Mesothelial cell of epicardium (in vitro differentiated cells): ENCODE results near the gene WRAP73. TPM values are rescaled to one million over a fixed set of nuclear protein-coding genes. Genes with fewer than 3 reads are reported as not detected.

Source experiments
- DNase-seq, 2 experiments: peaks; one replicate each; pipeline ENCODE4 v3.0.0; 2021; ENCODE audit warnings: low spot score in 2 of 2; ENCODE audit not compliant: unreplicated experiment in 2 of 2
- H3K27ac Mint-ChIP-seq: 2 replicates; pipeline ENCODE4 v1.8.0; 2021; ENCODE audit warnings: mixed read lengths
- H3K27me3 Mint-ChIP-seq: 2 replicates; pipeline ENCODE4 v1.8.0; 2021; ENCODE audit warnings: low read depth, mixed read lengths
- H3K36me3 Mint-ChIP-seq: 2 replicates; pipeline ENCODE4 v1.8.0; 2021; ENCODE audit warnings: mixed read lengths
- H3K4me1 Mint-ChIP-seq: 2 replicates; pipeline ENCODE4 v1.8.0; 2021; ENCODE audit warnings: mixed read lengths
- H3K4me3 Mint-ChIP-seq: 2 replicates; pipeline ENCODE4 v1.8.0; 2021; ENCODE audit warnings: mild to moderate bottlenecking, moderate library complexity, mixed read lengths
- H3K9me3 Mint-ChIP-seq: 2 replicates; pipeline ENCODE4 v1.8.0; 2021; ENCODE audit warnings: mixed read lengths
- total RNA-seq: library from RNA; stranded (reverse); gene quantifications from 3 replicates; pipeline ENCODE4 v1.2.1, GENCODE V29; 2021
- TF ChIP-seq, protein P1 (sequence below): fragments of 200-600 bp; sonication (generic); IDR thresholded peaks from one replicate; pipeline ENCODE4 v1.5.0; 2021; ENCODE audit warnings: antibody characterized with exemption; ENCODE audit not compliant: unreplicated experiment

The WRAP73 gene
- total RNA-seq, 1 donor from 2014 or later: 20.8 TPM

- DNase-seq: no peak
- Mint-ChIP-seq H3K9me3 (no peaks in the 10 kb centered on the region), H3K4me1 (peaks cover 31% of the 10 kb centered on the region), H3K27me3 (no peaks in the 10 kb centered on the region), H3K27ac (peak overlapping the region; percentile 21), H3K4me3 (no peak overlapping the region), H3K36me3 (no peaks in the 10 kb centered on the region)
- TF ChIP-seq, protein P1, sequence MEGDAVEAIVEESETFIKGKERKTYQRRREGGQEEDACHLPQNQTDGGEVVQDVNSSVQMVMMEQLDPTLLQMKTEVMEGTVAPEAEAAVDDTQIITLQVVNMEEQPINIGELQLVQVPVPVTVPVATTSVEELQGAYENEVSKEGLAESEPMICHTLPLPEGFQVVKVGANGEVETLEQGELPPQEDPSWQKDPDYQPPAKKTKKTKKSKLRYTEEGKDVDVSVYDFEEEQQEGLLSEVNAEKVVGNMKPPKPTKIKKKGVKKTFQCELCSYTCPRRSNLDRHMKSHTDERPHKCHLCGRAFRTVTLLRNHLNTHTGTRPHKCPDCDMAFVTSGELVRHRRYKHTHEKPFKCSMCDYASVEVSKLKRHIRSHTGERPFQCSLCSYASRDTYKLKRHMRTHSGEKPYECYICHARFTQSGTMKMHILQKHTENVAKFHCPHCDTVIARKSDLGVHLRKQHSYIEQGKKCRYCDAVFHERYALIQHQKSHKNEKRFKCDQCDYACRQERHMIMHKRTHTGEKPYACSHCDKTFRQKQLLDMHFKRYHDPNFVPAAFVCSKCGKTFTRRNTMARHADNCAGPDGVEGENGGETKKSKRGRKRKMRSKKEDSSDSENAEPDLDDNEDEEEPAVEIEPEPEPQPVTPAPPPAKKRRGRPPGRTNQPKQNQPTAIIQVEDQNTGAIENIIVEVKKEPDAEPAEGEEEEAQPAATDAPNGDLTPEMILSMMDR: no peak
These were observed 42.9 kb downstream of the WRAP73 start for GRCh38 chr1:3606779-3607702.

- TF ChIP-seq, protein P1: no peak
- peaks cover 3% of the 10 kb centered on the region for H3K36me3 Mint-ChIP-seq
These were observed 44.7 kb downstream of the WRAP73 start for GRCh38 chr1:3604997-3605823.

GRCh38 chr1:3604468-3604974 is 45.4 kb downstream of the WRAP73 start:
- peaks cover 16% of the 10 kb centered on the region for H3K4me1 Mint-ChIP-seq
- no peaks in the 10 kb centered on the region for H3K9me3 Mint-ChIP-seq
- H3K27ac Mint-ChIP-seq: no peak overlapping the region
- H3K27me3 Mint-ChIP-seq: no peaks in the 10 kb centered on the region
- TF ChIP-seq, protein P1: no peak
- DNase-seq: no peak
- H3K4me3 Mint-ChIP-seq: no peak overlapping the region
- peaks cover 3% of the 10 kb centered on the region for H3K36me3 Mint-ChIP-seq

More at GRCh38 chr1:3604997-3605823, 44.7 kb downstream of the WRAP73 start:
- DNase-seq: no peak
- Mint-ChIP-seq H3K9me3 (no peaks in the 10 kb centered on the region), H3K4me3 (no peak overlapping the region), H3K27ac (no peak overlapping the region), H3K27me3 (no peaks in the 10 kb centered on the region), H3K4me1 (peaks cover 22% of the 10 kb centered on the region)

DNA sequence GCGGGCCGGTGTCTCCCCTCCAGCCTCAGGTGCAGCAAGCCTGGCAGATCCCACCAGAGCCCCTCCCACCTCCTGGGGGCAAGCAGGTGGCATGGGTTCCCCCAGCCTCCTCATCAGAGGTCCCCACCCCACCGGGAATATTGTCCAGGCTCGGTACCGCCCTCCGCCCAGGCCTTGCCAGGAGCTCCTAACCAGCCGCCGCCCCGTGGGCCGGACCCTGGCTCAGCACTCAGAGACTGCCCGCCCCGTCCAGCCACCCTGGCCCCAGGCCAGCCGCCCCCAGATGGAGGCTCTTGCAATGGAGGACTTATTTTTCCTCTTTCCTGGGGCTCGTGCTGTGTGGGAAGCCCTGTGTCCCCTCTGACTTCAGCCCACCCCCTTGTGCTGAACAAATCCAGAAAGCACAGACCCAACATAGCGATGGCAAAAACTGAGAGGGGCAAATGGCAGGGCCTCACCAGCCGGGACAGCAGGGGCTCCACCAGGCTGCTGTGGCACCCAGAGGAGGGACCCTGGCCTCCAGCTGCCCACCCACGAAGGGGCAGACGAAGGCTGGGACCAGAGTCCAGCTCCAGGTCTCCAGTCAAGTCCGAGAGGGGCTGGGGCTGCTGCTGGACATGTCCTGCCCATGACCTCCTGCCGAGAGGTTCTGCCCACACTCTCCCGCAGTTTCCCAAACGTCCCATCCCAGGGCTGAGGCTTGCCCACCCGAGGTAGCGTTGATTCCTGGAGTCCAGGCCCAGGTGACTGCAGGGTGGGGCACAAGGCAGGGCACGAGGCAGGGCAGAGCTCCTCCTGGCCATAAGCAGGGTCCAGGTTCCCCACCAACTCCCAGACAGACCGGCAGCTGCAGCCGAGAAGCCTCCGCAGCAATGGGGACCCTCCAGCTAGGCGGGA is 46.1 kb downstream of the WRAP73 start:
- Mint-ChIP-seq H3K36me3 (peaks cover 3% of the 10 kb centered on the region), H3K4me1 (peaks cover 13% of the 10 kb centered on the region), H3K27me3 (no peaks in the 10 kb centered on the region), H3K9me3 (no peaks in the 10 kb centered on the region), H3K4me3 (no peak overlapping the region), H3K27ac (no peak overlapping the region)
- TF ChIP-seq, protein P1: no peak
- DNase-seq: no peak

- H3K4me1 Mint-ChIP-seq: peaks cover 11% of the 10 kb centered on the region
- no peak overlapping the region for H3K27ac Mint-ChIP-seq
- H3K4me3 Mint-ChIP-seq: no peak overlapping the region
- DNase-seq: no peak
- TF ChIP-seq, protein P1: no peak
- no peaks in the 10 kb centered on the region for H3K9me3 Mint-ChIP-seq
- H3K36me3 Mint-ChIP-seq: peaks cover 3% of the 10 kb centered on the region
- H3K27me3 Mint-ChIP-seq: no peaks in the 10 kb centered on the region
These were observed 46.7 kb downstream of the WRAP73 start for GRCh38 chr1:3603156-3603555.
